GM23338 (cell line): Measurements from ENCODE around the gene BBLN. TPM values are rescaled to one million over a fixed set of nuclear protein-coding genes. Genes with fewer than 3 reads are reported as not detected.

Experiments used
- ATAC-seq: fragments of 200-7000 bp; cut with Tn5 transposase; 3 replicates; pipeline ENCODE4 v1.9.1; 2020
- DNase-seq: peaks from one replicate; pipeline ENCODE4 v3.0.0-alpha.2; 2015; ENCODE audit warnings: low spot score
- H2AFZ ChIP-seq: fragments of 200-600 bp; sonication (generic); 2 replicates; pipeline ENCODE4 v1.8.0; 2016; ENCODE audit warnings: antibody characterized with exemption, mild to moderate bottlenecking, moderate library complexity
- H3F3A ChIP-seq: fragments of 200-600 bp; sonication (generic); replicated peaks from 2 replicates; pipeline ENCODE4 v1.8.0; 2017; ENCODE audit warnings: antibody characterized with exemption, mixed run types, low read depth
- H3K27ac ChIP-seq: fragments of 200-600 bp; sonication (generic); 2 replicates; pipeline ENCODE4 v1.6.1; 2016; ENCODE audit warnings: low read depth
- H3K27me3 ChIP-seq: fragments of 200-600 bp; sonication (generic); 2 replicates; pipeline ENCODE4 v1.8.0; 2016; ENCODE audit warnings: mild to moderate bottlenecking, mixed run types, moderate library complexity; ENCODE audit not compliant: insufficient read depth
- H3K36me3 ChIP-seq: fragments of 200-600 bp; sonication (generic); 2 replicates; pipeline ENCODE4 v1.8.0; 2016; ENCODE audit warnings: mild to moderate bottlenecking; ENCODE audit not compliant: insufficient read depth
- H3K4me1 ChIP-seq: fragments of 200-600 bp; sonication (generic); 2 replicates; pipeline ENCODE4 v1.8.0; 2016; ENCODE audit warnings: mild to moderate bottlenecking, moderate library complexity; ENCODE audit not compliant: insufficient read depth
- H3K4me2 ChIP-seq: fragments of 200-600 bp; sonication (generic); 2 replicates; pipeline ENCODE4 v1.7.1; 2017; ENCODE audit warnings: mixed run types
- H3K4me3 ChIP-seq: fragments of 200-600 bp; sonication (generic); 2 replicates; pipeline ENCODE4 v1.6.1; 2016; ENCODE audit warnings: mixed run types
- H3K79me2 ChIP-seq: fragments of 200-600 bp; sonication (generic); replicated peaks from 2 replicates; pipeline ENCODE4 v1.8.0; 2017; ENCODE audit warnings: mild to moderate bottlenecking; ENCODE audit not compliant: insufficient read depth
- H3K9me2 ChIP-seq: fragments of 200-600 bp; sonication (generic); 2 replicates; pipeline ENCODE4 v1.8.0; 2017; ENCODE audit not compliant: insufficient read depth
- H4K20me1 ChIP-seq: fragments of 200-600 bp; sonication (generic); replicated peaks from 2 replicates; pipeline ENCODE4 v1.8.0; 2017; ENCODE audit warnings: mild to moderate bottlenecking; ENCODE audit not compliant: insufficient read depth
- H3K27ac Mint-ChIP-seq: 2 replicates; pipeline ENCODE4 v1.8.0; 2020; ENCODE audit warnings: inconsistent platforms, mild to moderate bottlenecking, moderate library complexity, mixed read lengths
- H3K27me3 Mint-ChIP-seq: 3 replicates; pipeline ENCODE4 v1.8.0; 2022; ENCODE audit warnings: low read depth, mild to moderate bottlenecking, moderate library complexity, mixed read lengths, inconsistent platforms; ENCODE audit not compliant: insufficient read depth, poor library complexity
- H3K36me3 Mint-ChIP-seq: 3 replicates; pipeline ENCODE4 v1.8.0; 2021; ENCODE audit warnings: low read depth, mild to moderate bottlenecking, inconsistent platforms, moderate library complexity, mixed read lengths
- H3K4me1 Mint-ChIP-seq: 3 replicates; pipeline ENCODE4 v1.8.0; 2020; ENCODE audit warnings: mild to moderate bottlenecking, inconsistent platforms, mixed read lengths
- H3K4me3 Mint-ChIP-seq: 3 replicates; pipeline ENCODE4 v1.8.0; 2021; ENCODE audit warnings: moderate library complexity, mild to moderate bottlenecking, inconsistent platforms, mixed read lengths
- H3K9me3 Mint-ChIP-seq: 3 replicates; pipeline ENCODE4 v1.8.0; 2020; ENCODE audit warnings: moderate library complexity, mild to moderate bottlenecking, inconsistent platforms, mixed read lengths
- ETS1 ChIP-seq: IDR thresholded peaks from 2 replicates; pipeline ENCODE4 v1.6.1; 2016; ENCODE audit warnings: antibody characterized with exemption
- EZH2 ChIP-seq: fragments of 200-600 bp; sonication (generic); IDR thresholded peaks from one replicate; pipeline ENCODE4 v1.8.0; 2017; ENCODE audit warnings: antibody characterized with exemption, mild to moderate bottlenecking, low read depth; ENCODE audit not compliant: unreplicated experiment
- NANOG ChIP-seq: IDR thresholded peaks from 2 replicates; pipeline ENCODE4 v1.6.1; 2016; ENCODE audit warnings: antibody characterized with exemption, borderline replicate concordance
- STAT1 ChIP-seq: IDR thresholded peaks from one replicate; pipeline ENCODE4 v1.6.1; 2016; ENCODE audit warnings: antibody characterized with exemption; ENCODE audit not compliant: unreplicated experiment
- ZNF114 ChIP-seq: fragments of 250-450 bp; sonication (Bioruptor Pico); IDR thresholded peaks from 2 replicates; pipeline ENCODE4 v1.5.0; 2020; ENCODE audit warnings: mild to moderate bottlenecking, moderate library complexity
- polyA plus RNA-seq: library from polyadenylated mRNA; unstranded; fragments of >200 nt; fragmentation: Nextera tagmentation; extraction: Ambion mirVana; gene quantifications from 2 replicates; pipeline ENCODE4 v1.2.1, GENCODE V29; 2016
- total RNA-seq: library from RNA; depleted of rRNA; stranded (reverse); fragments of >200 nt; shearing (Covaris generic); gene quantifications from 2 replicates; pipeline ENCODE4 v1.2.3, GENCODE V29; 2014
- TF ChIP-seq, protein P1 (sequence below): fragments of 250-450 bp; sonication (Bioruptor Pico); IDR thresholded peaks from 2 replicates; pipeline ENCODE4 v1.5.0; 2020; ENCODE audit warnings: mild to moderate bottlenecking, moderate library complexity

The BBLN gene
- total and polyA plus RNA-seq, 2 experiments from 2014 or later, result 171 to 246 TPM

DNA sequence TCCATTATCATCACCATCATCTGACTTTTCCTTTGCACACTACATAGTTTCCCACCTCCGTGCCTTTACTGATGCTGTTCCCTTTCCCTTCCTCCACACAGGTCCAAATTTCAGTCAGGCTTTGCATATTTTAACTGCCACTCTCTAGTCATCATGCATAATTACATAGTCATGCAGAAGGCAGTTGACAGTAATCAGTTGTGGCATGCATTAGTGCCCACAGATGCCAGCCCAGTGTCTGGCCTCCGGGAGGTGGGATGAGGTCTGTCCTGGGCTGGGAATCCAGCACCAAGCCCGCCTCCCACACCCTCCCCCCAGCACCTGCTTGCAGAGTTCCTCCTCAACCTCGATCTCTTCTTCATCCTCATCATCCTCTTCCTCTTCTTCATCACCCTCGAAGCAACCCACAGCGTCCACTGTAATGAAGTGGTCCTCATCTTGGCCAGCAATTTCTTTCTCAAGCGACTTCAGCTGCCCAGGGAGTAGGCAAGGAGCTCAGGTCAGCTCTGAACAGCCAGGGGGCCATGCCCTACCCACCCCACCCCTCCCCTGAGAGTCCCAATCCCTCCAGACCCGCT, 8.8 kb downstream of the BBLN start:
- Histone ChIP-seq H3K36me3 (0 out of 2 replicates have a peak, but pooled peaks cover 8% of the 10 kb centered on the region), H2AFZ (no peak overlapping the region), H3K4me3 (no peak overlapping the region), H3K9me2 (no peaks in the 10 kb centered on the region), H3K79me2 (no peaks in the 10 kb centered on the region), H3K4me2 (no peak overlapping the region), H3K27me3 (no peaks in the 10 kb centered on the region), H3K4me1 (no peaks in the 10 kb centered on the region), H3K27ac (no peak overlapping the region), H3F3A (0 out of 2 replicates have a peak, but pooled peaks cover 3% of the 10 kb centered on the region), H4K20me1 (0 out of 2 replicates have a peak, but pooled peaks cover 8% of the 10 kb centered on the region)
- TF ChIP-seq, protein P1, sequence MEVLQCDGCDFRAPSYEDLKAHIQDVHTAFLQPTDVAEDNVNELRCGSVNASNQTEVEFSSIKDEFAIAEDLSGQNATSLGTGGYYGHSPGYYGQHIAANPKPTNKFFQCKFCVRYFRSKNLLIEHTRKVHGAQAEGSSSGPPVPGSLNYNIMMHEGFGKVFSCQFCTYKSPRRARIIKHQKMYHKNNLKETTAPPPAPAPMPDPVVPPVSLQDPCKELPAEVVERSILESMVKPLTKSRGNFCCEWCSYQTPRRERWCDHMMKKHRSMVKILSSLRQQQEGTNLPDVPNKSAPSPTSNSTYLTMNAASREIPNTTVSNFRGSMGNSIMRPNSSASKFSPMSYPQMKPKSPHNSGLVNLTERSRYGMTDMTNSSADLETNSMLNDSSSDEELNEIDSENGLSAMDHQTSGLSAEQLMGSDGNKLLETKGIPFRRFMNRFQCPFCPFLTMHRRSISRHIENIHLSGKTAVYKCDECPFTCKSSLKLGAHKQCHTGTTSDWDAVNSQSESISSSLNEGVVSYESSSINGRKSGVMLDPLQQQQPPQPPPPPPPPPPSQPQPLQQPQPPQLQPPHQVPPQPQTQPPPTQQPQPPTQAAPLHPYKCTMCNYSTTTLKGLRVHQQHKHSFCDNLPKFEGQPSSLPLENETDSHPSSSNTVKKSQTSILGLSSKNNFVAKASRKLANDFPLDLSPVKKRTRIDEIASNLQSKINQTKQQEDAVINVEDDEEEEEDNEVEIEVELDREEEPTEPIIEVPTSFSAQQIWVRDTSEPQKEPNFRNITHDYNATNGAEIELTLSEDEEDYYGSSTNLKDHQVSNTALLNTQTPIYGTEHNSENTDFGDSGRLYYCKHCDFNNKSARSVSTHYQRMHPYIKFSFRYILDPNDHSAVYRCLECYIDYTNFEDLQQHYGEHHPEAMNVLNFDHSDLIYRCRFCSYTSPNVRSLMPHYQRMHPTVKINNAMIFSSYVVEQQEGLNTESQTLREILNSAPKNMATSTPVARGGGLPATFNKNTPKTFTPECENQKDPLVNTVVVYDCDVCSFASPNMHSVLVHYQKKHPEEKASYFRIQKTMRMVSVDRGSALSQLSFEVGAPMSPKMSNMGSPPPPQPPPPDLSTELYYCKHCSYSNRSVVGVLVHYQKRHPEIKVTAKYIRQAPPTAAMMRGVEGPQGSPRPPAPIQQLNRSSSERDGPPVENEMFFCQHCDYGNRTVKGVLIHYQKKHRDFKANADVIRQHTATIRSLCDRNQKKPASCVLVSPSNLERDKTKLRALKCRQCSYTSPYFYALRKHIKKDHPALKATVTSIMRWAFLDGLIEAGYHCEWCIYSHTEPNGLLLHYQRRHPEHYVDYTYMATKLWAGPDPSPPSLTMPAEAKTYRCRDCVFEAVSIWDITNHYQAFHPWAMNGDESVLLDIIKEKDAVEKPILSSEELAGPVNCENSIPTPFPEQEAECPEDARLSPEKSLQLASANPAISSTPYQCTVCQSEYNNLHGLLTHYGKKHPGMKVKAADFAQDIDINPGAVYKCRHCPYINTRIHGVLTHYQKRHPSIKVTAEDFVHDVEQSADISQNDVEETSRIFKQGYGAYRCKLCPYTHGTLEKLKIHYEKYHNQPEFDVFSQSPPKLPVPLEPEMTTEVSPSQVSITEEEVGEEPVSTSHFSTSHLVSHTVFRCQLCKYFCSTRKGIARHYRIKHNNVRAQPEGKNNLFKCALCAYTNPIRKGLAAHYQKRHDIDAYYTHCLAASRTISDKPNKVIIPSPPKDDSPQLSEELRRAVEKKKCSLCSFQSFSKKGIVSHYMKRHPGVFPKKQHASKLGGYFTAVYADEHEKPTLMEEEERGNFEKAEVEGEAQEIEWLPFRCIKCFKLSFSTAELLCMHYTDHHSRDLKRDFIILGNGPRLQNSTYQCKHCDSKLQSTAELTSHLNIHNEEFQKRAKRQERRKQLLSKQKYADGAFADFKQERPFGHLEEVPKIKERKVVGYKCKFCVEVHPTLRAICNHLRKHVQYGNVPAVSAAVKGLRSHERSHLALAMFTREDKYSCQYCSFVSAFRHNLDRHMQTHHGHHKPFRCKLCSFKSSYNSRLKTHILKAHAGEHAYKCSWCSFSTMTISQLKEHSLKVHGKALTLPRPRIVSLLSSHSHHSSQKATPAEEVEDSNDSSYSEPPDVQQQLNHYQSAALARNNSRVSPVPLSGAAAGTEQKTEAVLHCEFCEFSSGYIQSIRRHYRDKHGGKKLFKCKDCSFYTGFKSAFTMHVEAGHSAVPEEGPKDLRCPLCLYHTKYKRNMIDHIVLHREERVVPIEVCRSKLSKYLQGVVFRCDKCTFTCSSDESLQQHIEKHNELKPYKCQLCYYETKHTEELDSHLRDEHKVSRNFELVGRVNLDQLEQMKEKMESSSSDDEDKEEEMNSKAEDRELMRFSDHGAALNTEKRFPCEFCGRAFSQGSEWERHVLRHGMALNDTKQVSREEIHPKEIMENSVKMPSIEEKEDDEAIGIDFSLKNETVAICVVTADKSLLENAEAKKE (CRISPR knock-in tag), result no peak
- TF ChIP-seq EZH2 (no peak), STAT1 (no peak), NANOG (no peak), ZNF114 (CRISPR knock-in tag) (no peak)
- Mint-ChIP-seq H3K27me3 (peaks cover 6% of the 10 kb centered on the region), H3K4me3 (no peak overlapping the region), H3K9me3 (no peaks in the 10 kb centered on the region), H3K36me3 (peaks cover 40% of the 10 kb centered on the region), H3K27ac (no peak overlapping the region), H3K4me1 (no peaks in the 10 kb centered on the region; the same call in 2 of the 3 replicates)
- ATAC-seq (no peak), DNase-seq (no peak)

DNA sequence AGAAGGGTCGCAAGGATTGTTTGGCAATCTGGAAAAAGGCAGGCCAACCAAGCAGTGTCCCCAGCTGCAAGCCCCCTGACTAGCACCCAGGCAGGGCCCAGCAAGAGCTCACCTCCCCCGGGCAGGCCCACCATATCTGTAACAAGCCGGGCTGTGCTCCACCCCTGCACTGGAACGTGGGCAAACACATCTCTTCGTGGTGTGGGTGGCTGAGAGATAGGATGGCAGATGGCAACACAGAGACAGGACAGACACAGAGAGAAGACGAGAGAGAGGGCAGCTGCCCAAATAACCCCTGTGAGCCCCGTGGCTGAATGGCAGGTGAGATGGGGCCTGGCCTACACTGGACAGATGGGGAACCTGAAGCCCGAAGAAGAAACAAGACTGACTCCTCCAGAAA, 9.4 kb downstream of the BBLN start:
- Histone ChIP-seq H2AFZ (no peak overlapping the region), H4K20me1 (0 out of 2 replicates have a peak, but pooled peaks cover 4% of the 10 kb centered on the region), H3K36me3 (0 out of 2 replicates have a peak, but pooled peaks cover 8% of the 10 kb centered on the region), H3K4me1 (no peaks in the 10 kb centered on the region), H3K27me3 (no peaks in the 10 kb centered on the region), H3K27ac (no peak overlapping the region), H3K9me2 (no peaks in the 10 kb centered on the region), H3K4me3 (no peak overlapping the region), H3K79me2 (no peaks in the 10 kb centered on the region), H3F3A (0 out of 2 replicates have a peak, but pooled peaks cover 3% of the 10 kb centered on the region), H3K4me2 (no peak overlapping the region)
- no peak for DNase-seq
- ATAC-seq, result no peak
- H3K27ac Mint-ChIP-seq, result no peak overlapping the region
- no peaks in the 10 kb centered on the region; the same call in 2 of the 3 replicates for H3K4me1 Mint-ChIP-seq
- peaks cover 3% of the 10 kb centered on the region for H3K27me3 Mint-ChIP-seq
- H3K9me3 Mint-ChIP-seq, result no peaks in the 10 kb centered on the region
- H3K36me3 Mint-ChIP-seq, result peaks cover 34% of the 10 kb centered on the region
- H3K4me3 Mint-ChIP-seq, result no peak overlapping the region
- no peak for TF ChIP-seq ZNF114 (CRISPR knock-in tag)
- TF ChIP-seq ETS1, result no peak
